Measurements from ENCODE around the gene TRIM28.

TRIM28 gene

DNA sequence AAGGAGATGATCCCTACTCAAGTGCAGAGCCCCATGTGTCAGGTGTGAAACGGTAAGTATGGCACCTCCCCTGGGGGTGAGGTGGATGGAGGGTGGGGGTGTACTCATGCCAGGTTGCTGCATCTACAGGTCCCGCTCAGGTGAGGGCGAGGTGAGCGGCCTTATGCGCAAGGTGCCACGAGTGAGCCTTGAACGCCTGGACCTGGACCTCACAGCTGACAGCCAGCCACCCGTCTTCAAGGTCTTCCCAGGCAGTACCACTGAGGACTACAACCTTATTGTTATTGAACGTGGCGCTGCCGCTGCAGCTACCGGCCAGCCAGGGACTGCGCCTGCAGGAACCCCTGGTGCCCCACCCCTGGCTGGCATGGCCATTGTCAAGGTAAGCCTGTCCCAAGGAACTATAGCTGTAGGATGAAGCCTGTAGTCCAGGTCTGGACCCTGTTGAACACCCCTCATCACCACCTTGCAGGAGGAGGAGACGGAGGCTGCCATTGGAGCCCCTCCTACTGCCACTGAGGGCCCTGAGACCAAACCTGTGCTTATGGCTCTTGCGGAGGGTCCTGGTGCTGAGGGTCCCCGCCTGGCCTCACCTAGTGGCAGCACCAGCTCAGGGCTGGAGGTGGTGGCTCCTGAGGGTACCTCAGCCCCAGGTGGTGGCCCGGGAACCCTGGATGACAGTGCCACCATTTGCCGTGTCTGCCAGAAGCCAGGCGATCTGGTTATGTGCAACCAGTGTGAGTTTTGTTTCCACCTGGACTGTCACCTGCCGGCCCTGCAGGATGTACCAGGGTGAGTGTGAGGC is 5.2 kb downstream of the TRIM28 start:
- no peak for TF ChIP-seq CTCF (IDR thresholded peaks at IDR 0.05; ENCODE audit: low read depth, low read length)

GRCh38 chr19:58549664-58550361 is 5.9 kb downstream of the TRIM28 start:
- no peak for TF ChIP-seq CTCF (IDR thresholded peaks at IDR 0.05; ENCODE audit: low read depth, low read length)
- no peak overlapping the region for H3K4me3 ChIP-seq (ENCODE audit: low read depth, low read length)

More for the DNA sequence above, 5.2 kb downstream of the TRIM28 start:
- H3K4me3 ChIP-seq (ENCODE audit: low read depth, low read length): no peak overlapping the region

DNA sequence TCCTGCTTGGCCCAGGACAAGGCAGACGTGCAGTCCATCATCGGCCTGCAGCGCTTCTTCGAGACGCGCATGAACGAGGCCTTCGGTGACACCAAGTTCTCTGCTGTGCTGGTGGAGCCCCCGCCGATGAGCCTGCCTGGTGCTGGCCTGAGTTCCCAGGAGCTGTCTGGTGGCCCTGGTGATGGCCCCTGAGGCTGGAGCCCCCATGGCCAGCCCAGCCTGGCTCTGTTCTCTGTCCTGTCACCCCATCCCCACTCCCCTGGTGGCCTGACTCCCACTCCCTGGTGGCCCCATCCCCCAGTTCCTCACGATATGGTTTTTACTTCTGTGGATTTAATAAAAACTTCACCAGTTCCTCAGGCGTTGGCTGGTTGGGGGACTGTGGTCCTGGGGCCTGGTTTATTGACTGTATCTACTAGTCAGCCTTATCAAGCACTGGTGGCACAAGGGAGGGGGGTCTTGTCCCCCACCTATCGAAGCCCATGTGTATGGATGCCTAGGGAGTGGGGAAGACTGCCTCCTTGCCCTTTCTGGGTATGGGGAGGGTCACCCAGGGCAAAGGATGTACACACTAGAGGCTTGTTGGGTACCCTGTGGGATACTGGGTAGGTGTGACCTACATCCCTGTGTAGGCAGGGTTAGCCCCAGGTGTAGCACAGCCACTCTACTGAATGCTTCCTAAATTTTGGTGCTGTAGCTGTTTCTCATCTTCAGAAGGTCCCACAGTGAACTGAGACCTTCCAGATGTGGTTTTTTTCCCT is 6.7 kb downstream of the TRIM28 start:
- no peak for TF ChIP-seq CTCF (IDR thresholded peaks at IDR 0.05; ENCODE audit: low read depth, low read length)
- H3K4me3 ChIP-seq (ENCODE audit: low read depth, low read length): no peak overlapping the region

DNA sequence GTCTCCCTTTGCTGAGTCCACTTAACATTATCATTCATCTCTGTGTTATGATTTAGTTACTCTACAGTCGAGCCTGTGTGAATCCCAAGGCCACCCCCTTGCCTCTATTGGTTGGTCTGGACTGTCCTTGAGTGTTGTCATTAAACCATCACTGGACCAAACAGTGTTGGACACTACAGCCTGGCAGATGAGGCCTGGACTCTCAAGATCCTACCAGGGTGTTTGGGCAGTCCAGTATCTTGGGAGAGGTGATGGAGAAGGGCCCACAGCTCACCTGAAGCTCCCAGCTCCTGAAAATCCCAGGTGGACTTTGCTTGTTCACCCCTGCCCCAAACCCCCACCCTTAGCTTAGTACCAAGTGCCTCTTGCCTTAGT is 7.2 kb downstream of the TRIM28 start:
- H3K4me3 ChIP-seq (ENCODE audit: low read depth, low read length): no peak overlapping the region
- no peak for TF ChIP-seq CTCF (IDR thresholded peaks at IDR 0.05; ENCODE audit: low read depth, low read length)

DNA sequence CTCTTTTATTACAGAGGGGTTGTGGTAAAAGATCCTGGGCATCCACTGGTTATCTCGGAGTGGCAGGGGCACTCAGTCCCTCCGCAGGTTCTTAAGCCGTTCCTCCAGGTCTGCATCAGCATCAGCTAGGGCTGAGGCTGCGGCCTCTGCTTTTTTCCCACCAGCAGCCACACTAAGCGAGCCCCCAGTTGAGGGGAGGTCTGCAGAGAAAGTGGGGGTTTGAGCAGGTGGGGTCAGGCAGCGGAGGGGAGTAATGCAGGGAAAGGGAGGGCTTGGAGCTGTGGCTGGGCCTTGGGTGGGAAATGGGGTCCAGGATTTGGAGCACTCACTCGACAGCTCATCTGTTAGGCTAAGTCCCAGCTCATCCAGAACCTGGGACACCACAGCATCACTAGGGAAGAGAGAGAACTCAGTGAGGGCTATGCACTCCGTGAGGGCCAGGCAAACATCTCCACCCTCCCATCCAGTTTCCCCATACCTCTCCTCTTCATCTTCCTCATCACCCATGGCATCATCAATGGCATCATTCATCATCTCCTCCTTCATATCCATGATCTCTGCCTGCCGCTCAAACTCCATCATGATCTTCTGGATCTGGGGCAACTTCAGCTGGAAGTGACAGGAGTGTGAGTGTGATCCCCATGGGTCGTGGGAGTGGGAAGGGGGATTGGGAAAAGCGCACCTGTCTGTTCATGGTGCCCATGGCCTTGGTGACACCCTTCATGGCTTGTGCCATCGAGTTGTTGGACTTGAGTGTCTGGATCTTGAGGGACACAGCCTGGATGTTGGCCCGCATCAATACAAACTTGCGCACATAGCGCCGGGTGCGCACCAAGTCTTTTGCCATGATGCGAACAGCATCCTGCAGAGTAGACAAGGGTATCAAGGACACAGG is 8.0 kb downstream of the TRIM28 start:
- TF ChIP-seq CTCF (IDR thresholded peaks at IDR 0.05; ENCODE audit: low read depth, low read length): no peak
- no peak overlapping the region for H3K4me3 ChIP-seq (ENCODE audit: low read depth, low read length)

DNA sequence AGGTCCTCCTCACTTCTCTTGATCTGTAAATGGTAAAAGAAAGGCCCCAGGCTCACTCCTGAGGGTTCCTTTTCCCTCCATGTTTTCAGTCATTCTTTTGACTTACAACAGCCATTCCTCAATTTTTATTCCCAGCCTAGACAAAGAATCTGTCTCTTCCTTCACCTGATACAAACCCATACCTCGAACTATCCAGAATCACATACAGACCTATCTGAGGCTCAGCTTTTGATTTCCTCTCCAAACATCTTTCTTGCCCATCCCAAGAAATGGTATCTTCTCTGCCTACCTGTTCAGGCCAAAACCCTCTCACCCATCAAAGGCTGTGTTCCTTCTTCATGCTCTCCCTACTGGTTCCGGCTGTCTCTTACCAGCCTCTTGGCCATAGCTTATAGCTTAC is 8.8 kb downstream of the TRIM28 start:
- TF ChIP-seq CTCF (IDR thresholded peaks at IDR 0.05; ENCODE audit: low read depth, low read length): no peak
- no peak overlapping the region for H3K4me3 ChIP-seq (ENCODE audit: low read depth, low read length)

Data from WI38 (cell line).